ENCODE data around the gene NOTCH2. TPM values are rescaled to one million over a fixed set of nuclear protein-coding genes. Genes with fewer than 3 reads are reported as not detected.

Gene NOTCH2
- total and polyA plus RNA-seq, 2 donors (not counting 1 experiment from before 2014, with no cell fraction given) = 32.1 to 184 TPM

- Histone ChIP-seq H3K36me3 (replicated peaks in 1 of 2; ENCODE audit: control extremely low read depth in 1 of 2, control insufficient read depth in 1 of 2, extremely low read depth in 1 of 2, insufficient read depth in 2 of 2, low read length in 1 of 2) (peaks cover 0 to 30% of the 10 kb centered on the region in 2 experiments), H3K79me2 (ENCODE audit: control insufficient read depth, insufficient read depth, low read length) (no peaks in the 10 kb centered on the region), H3K9me3 (ENCODE audit: control extremely low read depth in 1 of 3, control insufficient read depth in 2 of 3, insufficient read depth in 1 of 3, low read length in 2 of 3) (peaks cover 0 to 6% (median 2%) of the 10 kb centered on the region in 3 donors), H3K27ac (ENCODE audit: low read length in 2 of 2) (no peak overlapping the region), H4K20me1 (ENCODE audit: control insufficient read depth, insufficient read depth, low read length, poor library complexity, severe bottlenecking) (no peaks in the 10 kb centered on the region), H3K27me3 (replicated peaks in 1 of 4; ENCODE audit: control extremely low read depth in 1 of 4, control insufficient read depth in 3 of 4, insufficient read depth in 4 of 4, low read length in 3 of 4) (no peaks in the 10 kb centered on the region), H3K4me3 (ENCODE audit: control extremely low read depth in 1 of 5, extremely low read depth in 1 of 5, insufficient read depth in 1 of 5, low read depth in 2 of 5, low read length in 4 of 5) (no peak overlapping the region), H3K4me2 (replicated peaks; ENCODE audit: low read depth, low read length, poor library complexity, severe bottlenecking) (no peak overlapping the region), H2AFZ (ENCODE audit: insufficient read depth, low read depth, low read length, poor library complexity, severe bottlenecking) (no peak overlapping the region), H3K4me1 (ENCODE audit: control insufficient read depth in 2 of 2, insufficient read depth in 2 of 2, low read length in 2 of 2) (no peaks in the 10 kb centered on the region), H3K9ac (ENCODE audit: low read length) (no peak overlapping the region)
- H3K9me3 Mint-ChIP-seq (ENCODE audit: insufficient read depth) = peaks cover 3% of the 10 kb centered on the region
- H3K27me3 Mint-ChIP-seq = no peaks in the 10 kb centered on the region
- intact Hi-C loops (cut with micrococcal nuclease) = no loop called here
- no peak overlapping the region for H3K27ac Mint-ChIP-seq
- TF ChIP-seq EZH2 (IDR thresholded peaks at IDR 0.05; ENCODE audit: borderline replicate concordance, insufficient read depth, low read depth, low read length, poor library complexity, severe bottlenecking) = no peak
- TF ChIP-seq CTCF (IDR thresholded peaks at IDR 0.05) = no peak
- WGBS (ENCODE audit: insufficient coverage) = 45% methylated on average over 2 of the region's 4 CpGs
- POLR2A ChIA-PET = no interaction called here
- no peak for ATAC-seq (ENCODE audit: low read depth)
- no peak for DNase-seq
- H3K4me3 Mint-ChIP-seq = no peak overlapping the region
- CTCF ChIA-PET = no interaction called here
- no peaks in the 10 kb centered on the region for H3K4me1 Mint-ChIP-seq
Observed at GRCh38 chr1:119910618-119911017, 158.8 kb downstream of the NOTCH2 start.

- WGBS (ENCODE audit: insufficient coverage) = 89% methylated on average over 5 of the region's 9 CpGs
- Histone ChIP-seq H3K4me2 (replicated peaks; ENCODE audit: low read depth, low read length, poor library complexity, severe bottlenecking) (no peak overlapping the region), H3K27me3 (replicated peaks in 1 of 4; ENCODE audit: control extremely low read depth in 1 of 4, control insufficient read depth in 3 of 4, insufficient read depth in 4 of 4, low read length in 3 of 4) (no peaks in the 10 kb centered on the region), H3K79me2 (ENCODE audit: control insufficient read depth, insufficient read depth, low read length) (no peaks in the 10 kb centered on the region), H3K36me3 (replicated peaks in 1 of 2; ENCODE audit: control extremely low read depth in 1 of 2, control insufficient read depth in 1 of 2, extremely low read depth in 1 of 2, insufficient read depth in 2 of 2, low read length in 1 of 2) (peaks cover 0 to 25% of the 10 kb centered on the region in 2 experiments), H3K9me3 (ENCODE audit: control extremely low read depth in 1 of 3, control insufficient read depth in 2 of 3, insufficient read depth in 1 of 3, low read length in 2 of 3) (peaks cover 2 to 6% (median 6%) of the 10 kb centered on the region in 3 donors), H3K27ac (ENCODE audit: low read length in 2 of 2) (no peak overlapping the region), H2AFZ (ENCODE audit: insufficient read depth, low read depth, low read length, poor library complexity, severe bottlenecking) (no peak overlapping the region), H3K9ac (ENCODE audit: low read length) (no peak overlapping the region), H4K20me1 (ENCODE audit: control insufficient read depth, insufficient read depth, low read length, poor library complexity, severe bottlenecking) (no peaks in the 10 kb centered on the region), H3K4me1 (ENCODE audit: control insufficient read depth in 2 of 2, insufficient read depth in 2 of 2, low read length in 2 of 2) (no peaks in the 10 kb centered on the region), H3K4me3 (ENCODE audit: control extremely low read depth in 1 of 5, extremely low read depth in 1 of 5, insufficient read depth in 1 of 5, low read depth in 2 of 5, low read length in 4 of 5) (no peak overlapping the region)
- ChIA-PET POLR2A (no interaction called here), CTCF (no interaction called here)
- ATAC-seq (ENCODE audit: low read depth) = no peak
- intact Hi-C loops (cut with micrococcal nuclease) = no loop called here
- Mint-ChIP-seq H3K4me3 (no peak overlapping the region), H3K27me3 (no peaks in the 10 kb centered on the region), H3K9me3 (ENCODE audit: insufficient read depth) (peaks cover 3% of the 10 kb centered on the region), H3K27ac (no peak overlapping the region), H3K4me1 (no peaks in the 10 kb centered on the region)
- no peak for DNase-seq
- TF ChIP-seq EZH2 (IDR thresholded peaks at IDR 0.05; ENCODE audit: borderline replicate concordance, insufficient read depth, low read depth, low read length, poor library complexity, severe bottlenecking) (no peak), CTCF (IDR thresholded peaks at IDR 0.05) (no peak)
Observed at GRCh38 chr1:119909890-119910596, 159.4 kb downstream of the NOTCH2 start.
